ENCODE measurements around the gene OR51D1.

OR51D1 gene

DNA sequence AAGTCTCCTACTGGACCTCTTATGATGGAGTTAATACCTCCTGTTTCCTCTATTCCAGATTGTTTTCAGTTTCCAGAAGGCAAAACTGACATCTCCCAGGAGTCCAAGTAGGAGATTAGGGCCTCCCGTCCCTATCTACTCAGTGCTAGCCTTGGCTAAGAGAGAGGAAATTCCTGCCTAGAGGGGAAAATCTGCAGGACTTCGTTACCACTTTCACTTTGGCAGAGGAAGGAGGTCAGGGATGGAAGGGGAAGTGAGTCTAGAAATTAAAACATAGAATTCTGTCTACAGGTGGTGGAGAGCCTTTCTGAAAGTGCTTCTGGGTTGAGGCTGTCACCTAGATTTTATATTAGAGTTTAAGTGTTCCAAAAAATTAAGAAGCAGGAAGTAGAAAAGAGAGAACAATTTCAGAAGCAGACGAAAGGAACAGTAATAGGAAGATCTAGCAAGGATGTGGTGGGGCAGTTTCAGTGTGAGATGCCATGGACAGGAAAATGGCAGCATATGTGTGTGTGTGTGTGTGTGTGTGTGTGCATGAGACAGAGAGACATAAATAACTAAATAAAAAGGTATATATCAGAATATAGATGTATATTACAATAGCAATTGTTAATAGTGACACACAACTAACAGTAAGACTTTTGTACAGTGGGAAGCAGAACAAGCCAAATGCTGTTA, 26.9 kb upstream of the OR51D1 start:
- Histone ChIP-seq H3K4me2 (ENCODE audit: insufficient read depth, low read length, poor library complexity, severe bottlenecking) (no peak overlapping the region), H3K27ac (replicated peaks; ENCODE audit: low read length) (no peak overlapping the region), H3K23ac (ENCODE audit: low read depth, low read length, poor library complexity) (no peak overlapping the region), H3K9ac (ENCODE audit: low read depth, low read length, poor library complexity) (no peak overlapping the region), H3K4ac (ENCODE audit: low read length) (no peak overlapping the region), H2AFZ (ENCODE audit: low read length) (peak overlapping the region; percentile 74), H4K8ac (ENCODE audit: low read depth, low read length) (no peak overlapping the region), H4K91ac (ENCODE audit: low read depth, low read length, poor library complexity) (no peak overlapping the region), H3K18ac (ENCODE audit: low read length) (no peak overlapping the region), H3K4me1 (ENCODE audit: control insufficient read depth in 2 of 2, insufficient read depth in 1 of 2, low read depth in 1 of 2, low read length in 2 of 2) (peaks cover 4 to 5% of the 10 kb centered on the region in 2 donors), H2BK120ac (ENCODE audit: low read depth, low read length) (no peak overlapping the region), H3K4me3 (ENCODE audit: low read length in 2 of 2) (no peak overlapping the region), H2BK12ac (ENCODE audit: low read length) (no peak overlapping the region), H2BK15ac (ENCODE audit: low read length) (no peak overlapping the region), H3K9me3 (replicated peaks in 1 of 2; ENCODE audit: control insufficient read depth in 2 of 2, insufficient read depth in 1 of 2, low read depth in 1 of 2, low read length in 2 of 2) (no peaks in the 10 kb centered on the region), H3K79me1 (ENCODE audit: low read depth, low read length) (no peaks in the 10 kb centered on the region), H3K27me3 (ENCODE audit: control insufficient read depth in 3 of 3, insufficient read depth in 3 of 3, low read depth in 1 of 3, low read length in 3 of 3) (peaks cover 0 to 8% (median 0%) of the 10 kb centered on the region in 3 experiments), H3K36me3 (replicated peaks in 1 of 2; ENCODE audit: control insufficient read depth in 2 of 2, insufficient read depth in 2 of 2, low read length in 2 of 2) (peaks cover 0 to 3% of the 10 kb centered on the region in 2 donors), H3K14ac (ENCODE audit: low read length) (no peak overlapping the region), H2AK5ac (ENCODE audit: low read depth, low read length) (no peak overlapping the region), H2BK5ac (ENCODE audit: low read length) (no peak overlapping the region)
- no CpG with 5 or more reads among the region's 3 CpGs for WGBS, 2 donors (ENCODE audit: extremely low coverage in 2 of 2, insufficient read length in 2 of 2, insufficient replicate concordance in 1 of 2)
- DNase-seq (ENCODE audit: low spot score): no peak

DNA sequence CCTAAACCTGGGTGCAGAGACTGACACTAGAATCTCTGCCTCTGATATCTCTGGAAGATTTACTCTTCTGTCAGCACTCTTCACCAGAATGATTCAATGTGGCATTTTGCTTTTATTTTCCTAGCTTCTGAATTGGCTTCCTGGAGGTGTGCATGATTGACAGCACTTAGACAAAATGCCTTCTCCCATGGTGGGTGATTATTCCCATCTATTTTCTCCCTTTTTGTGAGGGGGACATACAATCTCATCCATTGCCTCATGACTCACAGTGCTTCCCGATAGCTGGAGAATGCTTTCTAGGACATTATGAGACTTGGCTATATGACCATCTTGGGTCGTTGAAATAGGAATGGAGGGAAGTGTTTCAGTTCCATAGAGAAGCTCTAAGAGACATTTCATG, 25.3 kb upstream of the OR51D1 start:
- Histone ChIP-seq H3K36me3 (replicated peaks in 1 of 2; ENCODE audit: control insufficient read depth in 2 of 2, insufficient read depth in 2 of 2, low read length in 2 of 2) (no peaks in the 10 kb centered on the region), H3K9me3 (replicated peaks in 1 of 2; ENCODE audit: control insufficient read depth in 2 of 2, insufficient read depth in 1 of 2, low read depth in 1 of 2, low read length in 2 of 2) (no peaks in the 10 kb centered on the region), H3K4me2 (ENCODE audit: insufficient read depth, low read length, poor library complexity, severe bottlenecking) (no peak overlapping the region), H3K4me1 (ENCODE audit: control insufficient read depth in 2 of 2, insufficient read depth in 1 of 2, low read depth in 1 of 2, low read length in 2 of 2) (peaks cover 3 to 5% of the 10 kb centered on the region in 2 donors), H3K4me3 (ENCODE audit: low read length in 2 of 2) (no peak overlapping the region), H3K9ac (ENCODE audit: low read depth, low read length, poor library complexity) (no peak overlapping the region), H2AFZ (ENCODE audit: low read length) (no peak overlapping the region), H2BK120ac (ENCODE audit: low read depth, low read length) (no peak overlapping the region), H3K23ac (ENCODE audit: low read depth, low read length, poor library complexity) (no peak overlapping the region), H2AK5ac (ENCODE audit: low read depth, low read length) (no peak overlapping the region), H2BK15ac (ENCODE audit: low read length) (no peak overlapping the region), H3K27ac (replicated peaks; ENCODE audit: low read length) (no peak overlapping the region), H3K79me1 (ENCODE audit: low read depth, low read length) (no peaks in the 10 kb centered on the region), H2BK5ac (ENCODE audit: low read length) (no peak overlapping the region), H3K14ac (ENCODE audit: low read length) (no peak overlapping the region), H3K18ac (ENCODE audit: low read length) (no peak overlapping the region), H2BK12ac (ENCODE audit: low read length) (no peak overlapping the region), H3K4ac (ENCODE audit: low read length) (no peak overlapping the region), H4K91ac (ENCODE audit: low read depth, low read length, poor library complexity) (no peak overlapping the region), H4K8ac (ENCODE audit: low read depth, low read length) (no peak overlapping the region), H3K27me3 (ENCODE audit: control insufficient read depth in 3 of 3, insufficient read depth in 3 of 3, low read depth in 1 of 3, low read length in 3 of 3) (peaks cover 0 to 11% (median 0%) of the 10 kb centered on the region in 3 experiments)
- WGBS, 2 donors (ENCODE audit: extremely low coverage in 2 of 2, insufficient read length in 2 of 2, insufficient replicate concordance in 1 of 2): no CpG with 5 or more reads among the region's 2 CpGs
- DNase-seq (ENCODE audit: low spot score): no peak

DNA sequence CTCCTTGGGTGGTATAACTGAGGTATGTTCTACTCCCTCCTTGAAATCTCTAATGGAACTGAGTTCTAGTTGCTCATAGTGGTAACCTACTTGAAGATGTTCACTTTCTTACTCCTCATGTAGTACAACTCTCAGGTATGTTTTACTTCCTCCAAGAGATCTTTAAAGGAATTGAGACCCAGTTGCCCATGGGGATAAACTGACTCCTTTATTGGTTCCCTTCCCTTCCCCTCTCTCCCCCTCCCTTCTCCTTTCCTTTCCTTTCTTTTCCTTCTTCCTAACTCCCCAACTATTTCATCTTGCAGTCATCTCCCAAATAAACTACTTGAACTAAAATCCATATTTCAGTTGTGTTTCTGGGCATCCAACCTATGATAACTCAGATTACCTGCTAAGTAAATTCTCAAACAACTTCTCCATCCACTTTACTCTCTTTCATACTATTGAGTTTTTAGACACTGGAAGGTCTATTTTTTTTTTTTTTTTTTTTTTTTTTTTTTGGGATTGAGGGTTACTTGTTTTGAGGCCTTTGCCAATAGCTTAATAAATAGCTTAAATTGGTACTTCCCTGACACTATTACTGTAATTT, 21.3 kb upstream of the OR51D1 start:
- Histone ChIP-seq H3K23ac (ENCODE audit: low read depth, low read length, poor library complexity) (no peak overlapping the region), H3K4ac (ENCODE audit: low read length) (no peak overlapping the region), H2AFZ (ENCODE audit: low read length) (no peak overlapping the region), H3K14ac (ENCODE audit: low read length) (no peak overlapping the region), H2BK12ac (ENCODE audit: low read length) (no peak overlapping the region), H3K4me3 (ENCODE audit: low read length in 2 of 2) (no peak overlapping the region), H4K8ac (ENCODE audit: low read depth, low read length) (no peak overlapping the region), H2BK5ac (ENCODE audit: low read length) (no peak overlapping the region), H3K4me1 (ENCODE audit: control insufficient read depth in 2 of 2, insufficient read depth in 1 of 2, low read depth in 1 of 2, low read length in 2 of 2) (peaks cover 0 to 5% of the 10 kb centered on the region in 2 donors), H3K36me3 (replicated peaks in 1 of 2; ENCODE audit: control insufficient read depth in 2 of 2, insufficient read depth in 2 of 2, low read length in 2 of 2) (no peaks in the 10 kb centered on the region), H3K18ac (ENCODE audit: low read length) (no peak overlapping the region), H4K91ac (ENCODE audit: low read depth, low read length, poor library complexity) (no peak overlapping the region), H2BK15ac (ENCODE audit: low read length) (no peak overlapping the region), H3K27me3 (ENCODE audit: control insufficient read depth in 3 of 3, insufficient read depth in 3 of 3, low read depth in 1 of 3, low read length in 3 of 3) (peaks cover 0 to 11% (median 0%) of the 10 kb centered on the region in 3 experiments), H3K27ac (replicated peaks; ENCODE audit: low read length) (no peak overlapping the region), H3K9ac (ENCODE audit: low read depth, low read length, poor library complexity) (no peak overlapping the region), H3K4me2 (ENCODE audit: insufficient read depth, low read length, poor library complexity, severe bottlenecking) (no peak overlapping the region), H3K79me1 (ENCODE audit: low read depth, low read length) (no peaks in the 10 kb centered on the region), H2AK5ac (ENCODE audit: low read depth, low read length) (no peak overlapping the region), H3K9me3 (replicated peaks in 1 of 2; ENCODE audit: control insufficient read depth in 2 of 2, insufficient read depth in 1 of 2, low read depth in 1 of 2, low read length in 2 of 2) (no peaks in the 10 kb centered on the region), H2BK120ac (ENCODE audit: low read depth, low read length) (no peak overlapping the region)
- no peak for DNase-seq (ENCODE audit: low spot score)

DNA sequence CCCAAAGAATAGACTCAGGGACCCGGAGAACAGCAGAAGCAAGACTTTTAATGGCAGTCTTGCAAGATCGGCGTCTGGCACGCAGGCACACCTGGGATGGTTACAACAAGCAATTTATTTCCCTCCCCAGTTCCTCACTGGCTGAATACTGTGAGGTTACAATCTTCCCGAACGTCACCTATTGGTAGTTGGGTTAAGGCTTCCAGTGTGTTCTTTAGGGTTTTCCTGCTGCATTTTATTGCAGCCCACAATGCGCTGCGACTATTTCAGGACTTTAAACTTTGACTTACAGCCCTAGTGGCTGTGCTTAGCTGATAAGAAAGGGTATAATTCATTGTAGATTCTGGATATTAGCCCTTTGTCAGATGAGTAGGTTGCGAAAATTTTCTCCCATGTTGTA, 17.8 kb upstream of the OR51D1 start:
- no peak for DNase-seq (ENCODE audit: low spot score)
- Histone ChIP-seq H3K4me1 (ENCODE audit: control insufficient read depth in 2 of 2, insufficient read depth in 1 of 2, low read depth in 1 of 2, low read length in 2 of 2) (no peaks in the 10 kb centered on the region), H3K18ac (ENCODE audit: low read length) (no peak overlapping the region), H3K4ac (ENCODE audit: low read length) (no peak overlapping the region), H4K91ac (ENCODE audit: low read depth, low read length, poor library complexity) (no peak overlapping the region), H3K4me2 (ENCODE audit: insufficient read depth, low read length, poor library complexity, severe bottlenecking) (no peak overlapping the region), H2BK15ac (ENCODE audit: low read length) (no peak overlapping the region), H3K14ac (ENCODE audit: low read length) (no peak overlapping the region), H2AFZ (ENCODE audit: low read length) (no peak overlapping the region), H3K9ac (ENCODE audit: low read depth, low read length, poor library complexity) (no peak overlapping the region), H2BK5ac (ENCODE audit: low read length) (no peak overlapping the region), H3K9me3 (replicated peaks in 1 of 2; ENCODE audit: control insufficient read depth in 2 of 2, insufficient read depth in 1 of 2, low read depth in 1 of 2, low read length in 2 of 2) (no peaks in the 10 kb centered on the region), H2BK12ac (ENCODE audit: low read length) (no peak overlapping the region), H3K36me3 (replicated peaks in 1 of 2; ENCODE audit: control insufficient read depth in 2 of 2, insufficient read depth in 2 of 2, low read length in 2 of 2) (no peaks in the 10 kb centered on the region), H3K23ac (ENCODE audit: low read depth, low read length, poor library complexity) (no peak overlapping the region), H2AK5ac (ENCODE audit: low read depth, low read length) (no peak overlapping the region), H2BK120ac (ENCODE audit: low read depth, low read length) (no peak overlapping the region), H3K27me3 (ENCODE audit: control insufficient read depth in 3 of 3, insufficient read depth in 3 of 3, low read depth in 1 of 3, low read length in 3 of 3) (peaks cover 0 to 7% (median 0%) of the 10 kb centered on the region in 3 experiments), H4K8ac (ENCODE audit: low read depth, low read length) (no peak overlapping the region), H3K4me3 (ENCODE audit: low read length in 2 of 2) (no peak overlapping the region), H3K79me1 (ENCODE audit: low read depth, low read length) (no peaks in the 10 kb centered on the region), H3K27ac (replicated peaks; ENCODE audit: low read length) (no peak overlapping the region)
- WGBS, 2 donors (ENCODE audit: extremely low coverage in 2 of 2, insufficient read length in 2 of 2, insufficient replicate concordance in 1 of 2): no CpG with 5 or more reads among the region's 9 CpGs

Data from neuronal stem cell (in vitro differentiated cells).